GM15510 (cell line): ENCODE data around the gene SNED1.

Experiments used
- POLR2A ChIP-seq: IDR thresholded peaks from 3 replicates; pipeline ENCODE4 v1.6.1; 2011; ENCODE audit warnings: borderline replicate concordance; ENCODE audit not compliant: insufficient read length; ENCODE audit errors: extremely low read depth

SNED1 gene

DNA sequence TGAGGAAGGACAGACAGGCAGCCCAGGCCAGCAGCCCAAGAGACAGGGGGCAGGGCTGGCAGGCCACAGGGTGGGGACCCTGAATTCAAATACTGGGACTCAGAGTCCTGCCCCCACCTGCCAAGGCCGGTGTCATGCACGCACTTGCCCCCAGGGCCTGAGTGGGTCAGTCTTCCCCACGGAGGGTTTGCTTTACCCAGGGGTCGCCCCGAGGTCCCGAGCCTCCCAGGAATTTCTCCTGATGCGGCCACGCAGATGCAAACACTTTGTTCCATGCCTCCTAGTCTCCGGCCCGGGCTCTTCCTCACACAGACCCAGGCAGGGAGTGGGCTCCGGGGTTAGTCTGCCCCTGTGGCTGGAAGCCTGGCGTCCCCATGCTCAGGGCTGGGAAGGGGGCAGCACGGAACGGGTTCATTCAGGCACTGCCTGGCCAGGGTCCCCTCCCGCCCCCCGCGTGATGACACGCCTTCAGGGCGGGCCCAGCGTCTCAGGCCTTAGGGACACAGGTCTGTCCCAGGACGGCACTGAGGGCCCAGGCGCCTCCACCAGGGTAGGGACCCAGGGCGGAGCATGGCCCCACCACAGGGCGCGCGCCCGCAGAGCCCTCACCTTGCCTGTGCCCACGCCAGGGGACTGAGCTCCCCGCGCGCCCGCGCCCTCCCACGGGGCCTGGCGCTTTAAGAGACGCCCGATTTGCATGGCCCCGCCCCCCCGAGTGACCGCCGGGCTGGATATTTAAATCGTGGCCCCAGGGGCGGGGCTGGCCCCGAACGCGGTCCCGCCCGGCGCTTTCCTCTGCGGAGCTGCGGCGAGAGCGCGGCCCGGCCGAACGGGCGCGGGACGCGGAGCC, at the start of gene SNED1:
Gene SNED1, plus strand, starts transcription at position 763 of the 850 bp plus-strand sequence. CDS start 220 bp downstream, outside the sequence.
- no peak for TF ChIP-seq POLR2A

DNA sequence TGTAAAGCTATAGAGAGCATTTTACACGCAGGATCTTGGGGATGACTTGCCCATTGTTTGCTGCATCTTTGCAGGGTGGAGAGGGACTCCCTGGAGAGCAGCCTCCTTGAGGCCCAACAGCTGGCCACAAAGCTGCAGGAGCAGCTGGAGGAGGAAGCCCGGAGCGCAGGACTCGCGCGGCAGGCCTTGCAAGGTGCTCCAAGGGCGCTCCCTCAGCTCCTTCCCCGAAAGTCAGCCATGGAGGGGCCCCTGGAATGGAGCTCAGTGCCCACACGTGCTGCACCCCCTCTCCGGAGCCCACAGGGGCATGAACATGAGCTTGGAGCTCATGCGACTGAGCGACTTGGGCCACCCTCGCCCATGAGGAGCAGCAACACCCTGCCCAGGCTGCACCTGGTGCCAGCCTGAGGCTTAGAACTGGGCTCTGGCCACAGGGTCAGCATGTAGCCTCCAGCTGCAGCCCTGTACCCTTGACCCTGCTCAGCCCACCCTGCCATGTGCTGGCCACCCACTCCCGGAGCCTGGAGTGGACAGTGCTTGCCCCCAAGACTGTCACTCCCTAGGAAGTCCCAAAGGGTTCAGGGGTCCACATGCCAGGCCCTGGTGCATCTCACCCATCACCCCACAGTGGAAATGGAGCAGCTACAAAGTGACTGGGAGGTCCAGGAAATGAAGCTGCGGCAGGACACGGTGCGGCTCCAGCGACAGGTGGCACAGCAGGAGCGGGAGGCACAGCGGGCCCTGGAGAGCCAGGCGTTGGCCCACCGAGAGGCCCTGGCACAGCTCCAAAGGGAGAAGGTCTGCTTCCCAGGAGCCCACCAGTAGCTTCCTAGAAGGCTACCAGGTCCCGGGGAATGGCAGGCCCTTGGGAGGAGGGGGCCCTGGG, 49.3 kb upstream of the SNED1 start:
- no peak for TF ChIP-seq POLR2A

DNA sequence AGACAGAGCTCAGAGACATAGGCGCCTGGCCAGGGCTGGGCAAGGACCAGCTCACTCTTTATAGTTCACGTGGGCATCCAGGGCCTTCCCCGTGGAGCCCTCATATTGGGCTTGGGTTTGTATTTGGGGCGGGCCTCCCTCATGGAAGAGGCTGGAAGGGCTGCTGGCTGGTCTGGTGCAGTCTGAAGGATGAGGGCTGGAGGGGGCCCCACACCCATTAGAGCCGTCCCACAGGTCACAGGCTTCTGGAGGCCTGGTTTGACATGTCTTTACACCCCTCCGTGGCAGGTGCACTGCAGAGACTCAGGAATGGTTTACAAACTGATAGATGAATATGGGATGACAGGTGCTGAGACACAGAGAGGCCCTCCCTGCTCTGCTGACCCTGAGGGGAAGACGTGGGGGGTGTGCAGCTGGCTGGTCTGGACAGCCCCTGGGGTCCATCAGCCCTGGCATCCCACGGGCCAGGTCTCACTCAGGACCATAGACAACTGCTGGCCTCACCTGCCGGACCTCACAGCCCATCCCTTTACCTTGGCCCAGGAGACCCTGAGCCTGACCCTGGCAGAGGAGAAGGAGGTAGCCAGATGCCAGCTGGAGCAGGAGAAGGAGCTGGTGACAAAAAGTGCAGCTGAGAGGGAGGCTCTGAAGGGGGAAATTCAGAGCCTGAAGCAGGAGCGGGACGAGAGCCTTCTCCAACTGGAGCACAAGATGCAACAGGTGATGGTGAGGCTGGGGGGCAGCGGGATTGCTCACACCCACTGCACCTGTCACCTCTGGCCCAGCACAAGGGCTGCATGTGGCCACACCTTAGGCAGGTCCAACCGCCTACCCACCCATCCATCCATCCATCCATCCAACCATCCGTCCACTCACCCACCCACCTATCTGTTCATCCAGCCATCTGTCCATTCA, 48.4 kb upstream of the SNED1 start:
- no peak for TF ChIP-seq POLR2A

DNA sequence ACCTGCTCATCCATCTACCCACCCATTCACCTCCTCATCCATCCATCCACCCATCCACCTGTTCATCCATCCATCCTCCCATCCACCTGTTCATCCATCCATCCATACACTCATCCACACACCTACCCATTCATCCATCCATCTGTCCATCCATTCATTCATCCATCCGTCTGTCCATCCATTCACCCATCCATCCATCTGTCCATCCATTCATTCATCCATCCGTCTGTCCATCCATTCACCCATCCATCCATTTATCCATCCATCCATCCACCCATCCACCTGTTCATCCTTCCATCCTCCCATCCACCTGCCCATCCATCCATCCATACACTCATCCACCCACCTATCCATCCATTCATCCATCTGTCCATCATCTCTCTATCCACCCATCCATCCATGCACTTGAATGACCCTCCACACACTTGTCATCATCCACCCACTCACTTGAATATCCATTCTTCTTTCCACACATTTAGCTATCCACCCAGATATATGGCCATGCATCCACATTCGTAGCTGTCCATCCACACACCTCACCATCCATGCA, 47.3 kb upstream of the SNED1 start:
- no peak for TF ChIP-seq POLR2A

DNA sequence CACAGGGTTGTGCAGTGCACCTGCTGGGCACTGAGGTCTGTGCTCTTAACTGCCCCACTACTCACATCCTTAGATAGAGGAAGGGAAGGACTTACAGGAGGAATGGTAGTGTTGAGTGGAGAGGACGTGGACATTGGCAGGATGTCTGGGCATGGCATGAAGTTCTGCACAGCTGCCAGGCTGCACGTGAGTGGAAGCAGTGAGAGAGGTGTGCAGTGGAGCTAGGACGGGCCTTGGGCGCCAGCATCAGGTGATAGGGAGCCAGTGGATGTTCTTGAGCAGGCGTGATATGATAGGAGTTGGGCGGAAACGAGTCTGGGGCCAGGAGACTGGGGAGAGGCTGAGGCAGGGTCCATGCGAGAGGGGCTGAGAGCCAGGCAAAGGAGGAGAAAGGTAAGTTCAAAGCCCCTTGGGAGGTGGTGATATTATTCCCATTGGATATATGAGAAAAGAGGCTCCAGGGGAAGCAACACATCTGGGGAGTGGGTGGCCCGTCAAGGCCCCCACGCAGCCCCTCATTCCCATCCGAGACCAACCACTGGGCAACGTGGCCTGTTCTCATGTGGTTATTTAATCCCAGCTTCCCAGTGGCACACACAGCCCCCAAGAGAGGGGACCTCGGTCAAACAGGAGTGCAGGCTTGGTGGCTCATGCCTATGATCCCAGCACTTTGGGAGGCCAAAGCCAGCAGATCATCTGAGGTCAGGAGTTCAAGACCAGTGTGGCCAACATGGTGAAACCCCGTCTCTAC, 45.7 kb upstream of the SNED1 start:
- no peak for TF ChIP-seq POLR2A

DNA sequence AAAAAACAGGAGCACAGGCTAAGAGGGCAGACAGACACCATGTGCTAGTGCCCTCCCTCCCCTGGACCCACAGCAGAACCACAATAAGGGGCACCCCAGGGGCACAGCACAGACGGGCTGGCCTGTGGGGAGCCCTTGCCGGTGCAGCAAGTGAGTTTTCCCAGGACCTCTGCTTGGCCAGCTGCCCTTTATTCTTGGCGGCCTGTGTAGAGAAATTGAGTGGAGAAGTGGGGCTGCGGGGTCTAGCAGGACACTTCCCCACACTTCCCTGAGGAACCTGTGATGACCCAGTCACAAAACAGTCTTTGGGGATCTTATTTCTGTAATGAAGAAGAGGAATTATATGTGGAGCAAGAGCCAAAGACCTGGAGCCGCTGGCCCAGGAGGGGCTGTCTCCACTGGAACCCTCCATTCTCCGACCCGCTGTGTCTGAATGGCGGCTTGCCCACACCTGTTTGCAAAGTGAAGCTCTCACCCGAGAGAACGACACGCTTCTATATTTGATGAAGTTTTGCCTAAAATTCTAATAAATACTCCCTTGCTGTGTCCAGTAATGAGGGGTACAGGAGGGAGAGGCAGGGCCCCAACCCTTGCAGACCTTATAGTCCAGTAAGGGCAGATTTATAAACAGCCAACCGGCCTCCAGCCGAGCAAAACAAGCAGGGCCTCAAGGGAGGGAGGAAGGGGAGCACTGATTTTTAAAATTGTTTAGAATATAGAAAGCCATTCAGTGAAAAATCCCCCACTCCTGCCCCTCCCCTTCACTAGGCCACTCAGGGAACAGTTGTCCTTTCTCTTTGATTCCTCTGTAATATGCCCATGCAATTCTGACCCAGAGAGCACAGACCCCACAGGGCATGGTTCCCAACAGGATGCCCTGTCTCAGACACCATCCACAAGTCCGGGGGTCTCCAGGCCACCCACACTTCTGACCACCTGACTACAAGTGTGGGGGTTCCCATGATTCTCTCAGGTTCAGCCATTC, 44.7 kb upstream of the SNED1 start:
- TF ChIP-seq POLR2A: no peak

DNA sequence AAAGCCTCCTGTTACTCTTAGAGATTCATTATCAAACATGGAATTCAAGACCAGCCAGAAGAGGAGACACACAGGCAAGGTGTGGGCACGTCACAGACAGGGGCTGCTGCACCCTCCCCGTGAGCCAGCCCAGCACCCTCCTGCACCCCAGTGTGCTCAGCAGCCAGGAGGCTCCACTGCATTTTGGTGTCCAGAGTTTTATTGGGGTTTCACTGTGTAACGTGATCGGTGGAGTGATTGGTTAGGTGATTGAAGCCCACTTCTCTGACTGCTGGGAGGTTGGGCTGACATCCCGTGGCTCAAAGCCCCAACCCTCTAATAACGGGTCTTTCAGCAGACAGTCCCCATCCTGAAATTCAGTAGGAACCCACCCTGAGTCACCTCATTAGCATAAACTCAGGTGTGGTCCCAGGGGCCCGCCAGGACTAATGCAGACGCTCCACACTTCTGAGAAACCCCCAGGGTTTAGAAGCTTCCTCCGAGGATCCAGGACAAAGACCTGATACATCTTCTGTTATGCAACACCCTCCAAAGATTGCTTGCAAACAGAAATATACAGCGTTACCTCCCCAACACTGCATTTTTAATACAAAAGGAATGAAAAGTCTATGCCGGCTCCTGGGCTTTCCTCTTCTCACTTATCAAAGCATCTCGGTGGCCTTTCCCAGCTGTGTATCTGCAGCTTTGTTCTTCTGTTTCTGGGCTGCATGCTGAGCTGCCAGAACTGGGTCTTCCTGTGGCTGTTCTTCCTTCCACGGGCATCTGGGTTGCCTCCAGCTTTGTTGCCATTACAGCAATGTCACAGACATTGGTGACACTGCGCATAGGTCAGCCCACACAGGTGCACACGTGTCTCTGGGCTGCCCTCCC, 43.7 kb upstream of the SNED1 start:
- TF ChIP-seq POLR2A: no peak

DNA sequence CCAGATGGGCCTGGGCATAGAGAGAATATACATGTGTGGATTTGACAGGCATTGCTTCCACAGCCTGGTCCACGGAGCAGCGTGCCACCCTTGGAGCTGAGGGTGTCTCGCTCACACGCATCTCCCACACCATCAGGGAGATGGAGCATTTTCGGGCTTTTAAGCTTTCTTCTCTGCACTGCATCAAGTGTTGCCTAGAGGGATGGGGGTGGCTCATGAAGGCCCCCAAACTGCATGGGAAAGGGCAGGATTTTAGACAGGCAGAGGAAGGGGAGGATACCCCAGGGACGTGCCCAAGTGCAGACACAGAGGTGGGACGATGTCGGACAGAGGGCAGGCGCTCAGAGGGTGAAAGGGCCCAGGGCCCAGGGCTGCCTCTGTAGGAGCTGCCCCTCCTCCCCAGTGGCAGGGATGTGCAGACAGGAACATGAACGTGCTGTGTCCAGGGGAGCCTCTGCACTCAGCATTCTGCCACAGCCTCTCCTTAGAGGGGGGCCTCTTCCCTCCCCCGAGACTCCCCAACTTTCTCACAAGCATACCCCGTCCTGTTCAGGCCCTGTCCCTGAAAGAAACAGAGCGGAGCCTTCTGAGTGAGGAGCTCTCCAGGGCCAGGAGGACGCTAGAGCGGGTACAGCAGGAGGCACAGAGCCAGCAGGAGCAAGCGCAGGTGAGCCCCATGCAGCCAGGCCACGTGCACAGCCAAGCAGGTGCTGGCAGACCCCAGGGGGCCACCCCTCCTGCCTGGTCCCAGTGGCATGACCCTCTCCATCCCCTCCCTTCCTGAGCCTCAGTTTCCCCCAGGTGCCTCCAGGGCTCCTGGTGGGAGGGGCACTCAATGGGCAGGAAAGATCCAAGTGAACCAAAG, 42.9 kb upstream of the SNED1 start:
- TF ChIP-seq POLR2A: no peak

DNA sequence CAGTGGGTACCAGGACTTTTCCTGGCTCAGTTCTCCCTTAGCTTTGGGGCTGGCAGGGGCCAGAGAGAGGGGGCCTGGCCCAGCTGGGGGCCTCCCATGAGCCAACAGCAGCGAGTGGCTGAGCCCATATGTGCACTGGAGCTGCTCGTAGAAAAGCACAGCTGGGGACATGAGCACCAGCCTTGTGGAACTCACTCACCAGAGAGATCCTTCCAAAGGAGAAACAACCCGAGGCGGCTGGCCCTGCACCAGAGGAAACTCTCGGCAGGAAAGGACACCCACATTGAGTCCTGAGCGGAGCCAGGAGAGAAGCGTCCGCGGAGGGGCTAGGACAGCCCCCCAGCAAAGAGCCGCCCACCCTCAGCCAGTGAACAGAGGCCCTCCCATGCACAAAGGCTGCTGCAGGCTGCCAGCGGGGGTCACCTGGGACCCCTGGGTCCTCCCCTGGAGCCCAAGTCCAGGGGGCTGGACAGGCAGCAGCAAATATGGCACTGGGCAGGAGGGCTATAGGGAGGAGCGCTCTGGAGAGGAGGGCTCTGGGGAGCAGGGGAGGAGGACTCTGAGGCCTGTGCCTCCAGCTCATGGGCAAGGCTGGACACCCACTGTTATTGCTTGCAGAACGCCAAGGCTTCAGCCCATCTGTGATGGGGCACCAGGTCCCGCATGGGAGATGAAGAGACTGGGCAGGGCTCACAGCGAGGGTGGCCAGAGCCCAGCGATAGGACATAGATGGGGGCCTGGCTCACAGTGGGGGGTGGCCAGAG, 42.1 kb upstream of the SNED1 start:
- TF ChIP-seq POLR2A: no peak
